ENCODE results near the gene APPBP2. TPM values are rescaled to one million over a fixed set of nuclear protein-coding genes. Genes with fewer than 3 reads are reported as not detected.

The APPBP2 gene
- total and polyA plus RNA-seq, 2 donors (not counting 3 experiments of a cell fraction or from before 2014, with no cell fraction given) = 8.4 to 49.1 TPM

DNA sequence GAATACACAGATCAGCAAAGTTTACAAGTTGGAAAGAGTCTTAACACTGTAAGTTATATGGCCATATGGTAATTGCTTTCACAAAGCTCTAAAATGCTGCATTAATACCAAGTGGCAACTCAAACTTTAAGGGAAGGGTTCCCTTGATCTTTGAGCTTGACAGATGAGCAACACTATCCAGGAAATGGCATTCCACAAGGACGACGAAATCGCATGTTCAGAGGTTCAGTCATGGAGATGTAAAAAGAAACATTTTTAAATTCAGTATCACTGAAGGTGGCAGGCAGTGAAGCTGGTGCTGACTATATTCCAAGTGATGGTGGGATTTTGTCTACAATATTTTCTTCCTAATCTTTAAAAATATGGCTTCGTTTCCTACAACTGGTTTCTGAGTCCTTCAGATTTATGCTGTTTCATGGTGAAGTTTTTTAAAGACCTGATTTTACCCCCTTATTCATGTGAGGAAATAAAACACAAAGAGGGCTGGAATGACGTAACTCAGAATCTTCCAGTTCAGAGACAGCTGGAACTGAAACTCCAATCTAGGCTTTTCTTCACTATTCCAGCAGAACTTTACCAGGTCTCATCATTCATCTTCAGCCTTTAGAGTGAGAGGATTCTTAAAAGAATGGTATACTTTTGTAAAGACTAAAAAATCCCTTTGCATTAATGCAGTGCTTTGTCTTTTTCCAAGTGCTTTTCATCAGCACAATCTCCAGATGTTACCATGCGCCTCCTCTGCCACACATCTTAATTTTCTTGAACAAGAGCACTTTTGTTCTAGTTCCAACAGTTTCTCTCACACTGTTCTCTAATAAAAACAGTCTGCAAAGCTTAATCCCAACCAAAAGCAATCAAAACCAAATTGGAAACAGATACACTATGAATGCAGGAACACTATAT lies 83.5 kb downstream of the APPBP2 start:
- no peaks in the 10 kb centered on the region for H3K9me1 ChIP-seq (replicated peaks; ENCODE audit: control insufficient read depth, extremely low read depth, insufficient read depth, low read length)
- no peaks in the 10 kb centered on the region for H3K4me1 ChIP-seq (ENCODE audit: control insufficient read depth, extremely low read depth, insufficient read depth, low read length)
- ChIA-PET POLR2A (no interaction called here), CTCF (interaction anchor here (1.9 kb wide), 1 partner anchor 199 kb away, joined by 8 read pairs; no protein-coding TSS in a partner anchor)
- H3K4me2 ChIP-seq (ENCODE audit: insufficient read depth, low read length) = no peak overlapping the region
- H3K27ac ChIP-seq (ENCODE audit: insufficient read depth, low read depth, low read length) = no peak overlapping the region
- dilution Hi-C loops (cut with MboI; ENCODE audit: extremely low pct_ligation_motif_present, low sequenced_read_pairs) = no loop called here
- H3K9me3 ChIP-seq (replicated peaks; ENCODE audit: control insufficient read depth, insufficient read depth, low read length) = no peaks in the 10 kb centered on the region
- FAIRE-seq (no peak), DNase-seq (ENCODE audit: low read depth, low spot score) (no peak)
- no peaks in the 10 kb centered on the region for H4K20me1 ChIP-seq (replicated peaks; ENCODE audit: control insufficient read depth, extremely low read depth, insufficient read depth, low read length)
- no peak overlapping the region for H3K9ac ChIP-seq (replicated peaks; ENCODE audit: extremely low read depth, insufficient read depth, low read length)
- no peak for TF ChIP-seq CTCF (IDR thresholded peaks at IDR 0.05; ENCODE audit: extremely low read depth in 1 of 2, insufficient read depth in 1 of 2, low read depth in 1 of 2, low read length in 2 of 2)
- no peak for TF ChIP-seq POLR2A (IDR thresholded peaks at IDR 0.05; ENCODE audit: low read depth, low read length)
- no peak for TF ChIP-seq POLR2AphosphoS5 (IDR thresholded peaks at IDR 0.05; ENCODE audit: insufficient read depth, low read depth, low read length)
- no peak for TF ChIP-seq MYC (IDR thresholded peaks at IDR 0.05; ENCODE audit: low read depth, low read length)
- no peak for TF ChIP-seq GATA2 (IDR thresholded peaks at IDR 0.05; ENCODE audit: insufficient read depth, insufficient read length, low read depth, low read length)
- TF ChIP-seq EZH2 (IDR thresholded peaks at IDR 0.05; ENCODE audit: borderline replicate concordance, low read depth, low read length, severe bottlenecking) = no peak
- no peak for TF ChIP-seq FOS (IDR thresholded peaks at IDR 0.05; ENCODE audit: borderline replicate concordance, insufficient read depth, low read length)
- no peak for TF ChIP-seq JUN (IDR thresholded peaks at IDR 0.05; ENCODE audit: borderline replicate concordance, insufficient read depth, insufficient read length, low read depth)
- TF ChIP-seq MAX (IDR thresholded peaks at IDR 0.05; ENCODE audit: insufficient read depth, insufficient read length) = no peak
- intact Hi-C loops (cut with micrococcal nuclease) = no loop called here
- H3K36me3 ChIP-seq (ENCODE audit: control insufficient read depth in 2 of 2, extremely low read depth in 1 of 2, insufficient read depth in 2 of 2, low read length in 2 of 2) = peaks cover 2 to 7% of the 10 kb centered on the region in 2 experiments
- H3K27me3 ChIP-seq (ENCODE audit: control insufficient read depth in 2 of 2, insufficient read depth in 2 of 2, low read length in 2 of 2) = no peaks in the 10 kb centered on the region
- H3K79me2 ChIP-seq (ENCODE audit: control insufficient read depth, insufficient read depth, low read length) = no peaks in the 10 kb centered on the region
- H2AFZ ChIP-seq (ENCODE audit: low read depth, low read length) = no peak overlapping the region
- BruUV-seq (replicated peaks) = no TSS peak
- H3K4me3 ChIP-seq (replicated peaks in 1 of 3; ENCODE audit: insufficient read depth in 1 of 3, low read depth in 1 of 3, low read length in 3 of 3) = no peak overlapping the region
